ENCODE data around the gene PDGFB.

The PDGFB gene

DNA sequence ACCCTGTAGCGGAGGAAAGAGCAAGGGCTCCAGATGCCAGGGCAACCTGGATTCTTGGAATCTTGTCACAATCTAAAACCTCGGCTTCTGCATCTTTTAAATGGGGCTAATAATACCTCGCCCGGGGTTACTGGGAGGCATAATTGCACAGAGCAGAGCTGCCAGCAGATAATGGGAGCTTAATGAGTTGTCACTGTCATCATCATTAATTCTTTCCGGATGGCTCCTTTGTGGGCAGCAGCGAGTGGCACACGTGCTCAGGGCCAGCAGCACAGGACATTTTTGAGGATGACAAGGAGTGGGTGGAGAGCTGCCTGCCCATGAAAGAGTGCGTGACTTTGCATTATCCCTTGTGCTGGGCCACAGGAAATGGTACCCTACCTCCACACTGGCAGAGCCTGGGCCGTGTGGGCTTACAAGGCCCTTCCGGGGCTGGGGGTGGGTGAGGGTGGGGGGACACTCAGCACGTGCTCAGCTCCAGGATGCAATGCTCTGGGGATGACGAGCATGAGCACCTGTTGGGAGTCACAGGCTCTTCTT lies 5.7 kb downstream of the PDGFB start:
- DNase-seq, result no peak

DNA sequence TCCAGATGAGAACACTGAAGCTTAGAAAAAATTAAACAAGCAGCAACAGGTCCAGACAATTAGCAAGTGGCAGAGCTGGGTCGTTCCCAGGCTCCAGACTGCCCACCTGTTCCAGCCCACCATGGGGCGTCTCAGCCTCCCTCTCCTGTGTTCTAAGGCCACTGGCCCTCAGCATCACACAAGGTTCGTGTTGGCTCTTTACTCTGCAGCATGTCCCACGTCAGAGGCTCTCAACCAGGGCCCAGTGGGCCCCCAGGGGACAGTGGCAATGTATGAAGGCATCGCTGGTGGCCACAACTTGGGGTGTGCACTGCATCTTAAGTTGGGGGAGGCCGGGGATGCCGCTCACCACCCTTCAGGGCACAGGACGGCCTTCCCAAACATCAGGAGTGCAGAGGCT lies 6.2 kb downstream of the PDGFB start:
- DNase-seq, result no peak

DNA sequence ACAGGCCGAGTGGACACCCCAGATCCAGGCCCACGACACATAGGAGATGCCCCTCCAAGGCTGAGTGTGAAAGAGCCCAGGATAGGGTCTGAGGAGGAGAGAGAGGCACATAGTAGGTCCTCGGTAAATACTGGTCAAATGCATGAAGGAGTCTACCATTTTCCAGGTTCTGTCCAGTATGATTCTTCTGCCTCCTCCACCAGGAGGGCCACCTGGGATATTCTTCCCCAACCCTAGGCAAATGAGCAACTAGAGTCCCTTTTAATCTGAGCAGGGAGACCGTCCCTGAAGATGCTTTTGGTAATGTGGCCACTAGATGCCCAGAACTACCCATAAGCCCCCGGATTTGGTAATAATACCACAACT lies 6.7 kb downstream of the PDGFB start:
- DNase-seq, result no peak

DNA sequence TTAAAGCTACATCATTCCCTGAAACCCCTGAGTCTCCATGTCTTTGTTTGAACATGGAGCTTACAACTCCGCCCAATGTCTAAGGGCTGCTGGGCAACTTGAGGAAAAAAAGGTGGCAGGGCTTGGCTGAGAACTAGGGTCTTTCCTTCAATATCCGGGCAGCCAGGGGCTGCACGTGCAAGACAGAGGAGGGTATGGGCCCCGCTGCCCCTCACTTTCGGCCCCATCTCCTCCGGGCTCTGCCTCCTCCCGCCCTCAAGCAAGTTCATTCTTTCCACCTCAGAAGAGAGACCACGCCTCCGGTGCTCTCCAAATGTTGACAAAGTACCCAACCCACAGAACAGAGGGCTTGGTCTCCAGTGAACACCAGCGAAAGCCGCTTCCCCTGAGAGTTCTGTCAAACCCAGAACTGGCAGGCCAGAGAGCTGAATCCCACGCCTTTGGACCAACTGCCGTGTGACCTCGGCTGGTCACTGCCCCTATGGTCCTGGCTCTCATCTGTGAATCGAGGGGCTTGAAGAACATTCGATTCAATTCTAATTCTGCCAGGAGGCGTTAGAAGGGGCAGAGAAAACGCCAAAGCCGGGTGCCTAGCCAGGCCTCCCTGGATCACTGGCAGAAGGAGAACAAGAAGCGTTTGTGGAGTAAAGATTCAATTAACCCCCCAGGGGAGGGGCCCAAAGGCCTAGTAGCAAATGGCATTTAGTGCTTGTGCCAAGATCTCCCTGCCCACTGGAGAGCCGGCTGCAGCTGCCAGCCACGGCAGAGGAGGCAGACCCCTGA lies 7.3 kb downstream of the PDGFB start:
- no peak for DNase-seq

DNA sequence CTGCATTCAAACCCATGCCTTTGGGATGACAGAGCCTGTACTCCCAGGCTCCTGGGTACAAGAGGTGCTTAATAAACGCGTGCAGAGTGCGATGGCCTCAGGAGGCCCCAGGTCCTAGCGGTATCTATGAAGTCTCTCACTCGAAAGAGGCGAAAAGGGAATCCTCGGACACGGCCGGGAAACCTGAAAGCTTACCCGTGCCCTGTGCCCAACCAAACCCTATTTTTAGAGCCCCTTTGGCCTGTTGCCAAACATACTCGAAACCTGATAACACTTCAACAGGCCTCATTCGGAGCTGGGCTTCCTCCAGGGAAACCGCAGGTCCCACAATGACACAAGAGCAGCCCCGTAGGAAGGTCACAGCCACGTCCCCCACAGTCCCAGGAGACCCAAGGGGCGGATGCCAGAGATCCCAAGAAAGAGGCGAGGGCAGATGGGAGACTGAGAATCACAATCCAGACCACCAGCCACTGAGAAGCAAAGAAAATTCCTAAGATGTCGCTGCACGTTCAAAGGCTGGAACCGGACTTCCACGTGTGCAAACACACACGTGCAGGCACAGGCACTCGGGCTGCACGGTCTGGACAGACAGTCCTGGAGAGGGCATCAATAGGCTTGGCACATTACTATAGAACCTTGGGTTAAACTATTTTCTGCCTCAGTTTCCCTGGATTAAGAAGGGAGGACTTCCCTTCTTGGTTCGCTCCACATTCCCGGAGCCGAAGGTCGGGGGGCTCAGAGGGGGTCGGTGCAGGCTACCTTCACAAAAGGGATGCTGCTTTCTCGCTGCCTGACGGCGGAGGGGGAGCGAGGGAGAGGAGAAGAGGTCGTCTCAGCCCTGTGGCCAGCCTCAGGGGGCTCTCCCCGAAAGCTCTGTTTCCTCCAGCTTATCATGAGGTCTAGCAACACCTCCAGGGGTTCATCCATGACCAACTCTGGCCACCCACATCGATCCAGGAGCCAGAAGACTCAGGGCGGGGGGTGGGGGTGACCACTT lies 8.2 kb downstream of the PDGFB start:
- no peak for DNase-seq

DNA sequence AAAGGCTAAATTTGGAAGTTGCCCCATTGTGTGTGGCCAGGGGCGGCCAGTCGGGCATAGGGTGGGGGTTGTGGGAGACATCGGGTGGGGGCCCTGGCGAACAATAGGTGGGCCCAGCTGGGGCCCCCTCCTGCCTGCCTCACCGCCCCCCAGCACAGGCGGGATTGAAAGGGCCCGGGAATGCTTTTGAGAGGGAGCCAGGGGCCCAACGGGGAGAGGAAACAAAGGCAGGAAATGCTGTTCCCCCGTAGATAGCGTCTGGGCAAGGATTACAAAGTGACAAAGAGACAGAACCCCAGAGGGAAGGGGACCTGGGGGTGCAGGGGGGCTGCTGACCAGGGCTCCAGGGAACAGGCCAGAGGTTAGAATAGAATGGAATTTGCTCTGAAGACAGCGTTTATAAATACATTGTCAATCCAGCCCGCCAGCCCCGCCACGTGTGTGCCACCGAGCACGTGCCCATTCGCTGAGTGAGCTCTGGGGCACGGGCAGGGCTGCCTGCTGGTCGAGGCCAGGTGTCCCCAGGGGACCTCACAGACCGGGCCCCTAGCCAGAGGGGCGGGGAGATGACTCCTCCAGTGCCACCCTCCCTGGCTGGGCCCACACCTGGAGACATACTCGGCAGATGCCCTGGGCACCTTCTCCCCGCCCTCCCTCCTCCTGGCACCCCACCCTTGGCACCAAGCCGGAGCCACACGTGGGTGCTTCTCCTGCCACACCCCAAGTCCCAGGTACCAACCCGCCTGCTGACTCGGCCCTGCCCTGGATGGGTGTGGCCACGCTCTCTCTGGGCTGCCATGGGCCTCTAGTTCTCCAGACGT lies 9.7 kb downstream of the PDGFB start:
- DNase-seq, result no peak

DNA sequence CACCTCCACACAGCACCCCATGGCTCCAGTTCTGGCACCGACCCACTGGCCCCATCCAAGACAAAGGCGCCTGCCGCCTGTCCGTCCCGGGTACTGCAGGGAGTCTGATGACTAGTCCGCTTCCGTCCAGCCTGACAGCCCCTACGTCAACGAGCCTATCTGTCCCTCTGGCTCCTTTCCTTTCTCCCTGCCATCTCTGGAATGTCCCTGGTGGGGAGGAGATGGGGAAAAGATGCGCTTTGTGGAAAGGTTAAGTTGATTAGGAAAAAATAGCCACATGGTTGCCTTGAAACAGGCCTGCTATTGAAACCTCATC lies 10.4 kb downstream of the PDGFB start:
- DNase-seq, result no peak

DNA sequence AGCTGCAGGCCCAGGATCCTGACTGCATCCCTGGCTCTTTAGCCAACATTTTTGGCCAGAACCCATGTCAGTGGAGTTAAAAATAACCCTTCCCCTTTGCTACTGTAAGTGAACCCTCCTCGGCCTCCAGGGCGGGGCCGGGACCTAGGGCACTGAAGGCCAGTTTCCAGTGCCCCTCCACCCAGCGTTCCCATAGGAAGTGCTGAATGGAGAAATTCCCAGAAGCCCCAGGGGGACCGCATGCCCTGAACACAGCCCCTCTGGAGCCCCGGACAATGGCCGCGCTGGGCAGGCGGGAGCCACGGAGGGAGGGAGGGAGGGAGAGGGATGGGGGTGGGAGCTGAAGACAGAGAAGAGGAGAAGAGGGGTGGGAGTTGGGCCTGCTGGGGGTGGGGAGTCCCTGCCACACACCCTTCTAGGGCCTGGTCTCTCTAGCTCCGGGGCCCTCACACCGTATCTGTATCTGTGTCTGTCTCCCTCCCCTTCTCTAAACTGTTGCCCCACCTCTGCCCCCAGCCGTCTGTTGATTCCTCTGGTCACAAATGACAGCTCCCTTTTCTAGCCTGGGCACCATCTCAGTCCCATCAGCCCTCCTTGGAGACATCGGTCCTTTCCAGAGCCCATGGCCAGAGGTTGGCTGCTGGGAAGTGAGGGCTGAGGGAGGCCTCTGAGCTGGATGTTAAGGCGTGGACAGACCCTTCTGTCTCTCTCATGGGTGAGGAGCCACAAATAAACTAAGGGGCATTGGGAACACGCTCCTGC lies 10.9 kb downstream of the PDGFB start:
- no peak for DNase-seq

DNA sequence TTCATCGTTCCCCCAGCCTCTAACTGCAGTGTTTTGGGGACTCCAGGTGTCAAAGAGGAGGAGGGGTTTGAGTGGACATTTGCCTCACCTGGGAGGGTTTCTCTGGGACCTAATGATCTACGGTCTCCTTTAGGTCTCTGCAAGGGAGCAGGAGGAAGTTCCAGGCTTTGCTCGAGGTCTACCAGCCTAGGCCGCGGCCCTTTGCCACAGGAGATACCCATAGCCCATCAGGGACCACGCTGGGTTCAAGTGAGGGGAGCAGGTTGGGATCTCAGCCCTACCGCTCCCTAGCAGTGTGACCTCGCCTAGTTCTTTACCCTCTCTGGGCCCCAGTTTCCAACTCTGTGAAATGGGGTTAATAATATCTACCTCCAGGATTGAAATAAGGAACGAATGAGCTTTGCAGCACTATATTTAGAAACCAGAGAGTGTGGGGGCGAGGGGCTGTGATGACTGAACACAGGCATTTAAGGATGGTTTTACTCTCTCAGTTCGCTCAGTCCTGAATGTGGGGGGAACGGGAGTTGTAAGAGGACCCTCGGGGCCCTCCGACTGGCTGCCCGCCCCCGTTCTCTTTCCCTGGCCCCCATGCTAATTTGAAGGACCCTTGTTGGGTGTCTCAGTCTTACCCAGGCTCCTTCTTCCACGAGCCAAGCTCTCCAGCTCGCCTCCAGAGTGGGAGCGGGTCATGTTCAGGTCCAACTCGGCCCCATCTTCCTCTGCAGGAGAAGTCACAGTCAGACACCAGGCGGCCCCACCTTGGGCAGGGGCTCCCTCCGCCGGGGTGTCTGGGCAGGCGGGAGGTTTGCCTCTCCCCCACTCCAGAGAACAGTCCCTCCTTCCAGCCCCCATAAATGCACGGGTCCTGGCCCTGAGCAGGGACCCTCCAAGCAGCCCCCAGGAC lies 11.7 kb downstream of the PDGFB start:
- DNase-seq, result no peak

DNA sequence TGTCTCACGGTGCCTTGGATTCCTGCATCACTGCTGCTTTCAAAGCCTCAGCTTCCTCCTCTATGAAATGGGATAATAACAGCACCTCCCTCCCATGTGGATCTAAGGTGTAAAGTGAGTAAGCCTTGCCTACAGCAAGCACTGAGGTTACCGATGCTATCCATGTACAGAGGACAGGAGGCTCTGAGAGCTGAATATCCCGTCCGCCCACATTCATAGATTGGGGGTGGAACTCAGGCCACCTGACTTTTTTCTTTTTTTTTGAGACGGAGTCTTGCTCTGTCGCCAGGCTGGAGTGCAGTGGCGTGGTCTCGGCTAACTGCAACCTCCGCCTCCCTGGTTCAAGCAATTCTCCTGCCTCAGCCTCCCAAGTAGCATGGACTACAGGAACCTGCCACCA lies 12.5 kb downstream of the PDGFB start:
- DNase-seq, result no peak

DNA sequence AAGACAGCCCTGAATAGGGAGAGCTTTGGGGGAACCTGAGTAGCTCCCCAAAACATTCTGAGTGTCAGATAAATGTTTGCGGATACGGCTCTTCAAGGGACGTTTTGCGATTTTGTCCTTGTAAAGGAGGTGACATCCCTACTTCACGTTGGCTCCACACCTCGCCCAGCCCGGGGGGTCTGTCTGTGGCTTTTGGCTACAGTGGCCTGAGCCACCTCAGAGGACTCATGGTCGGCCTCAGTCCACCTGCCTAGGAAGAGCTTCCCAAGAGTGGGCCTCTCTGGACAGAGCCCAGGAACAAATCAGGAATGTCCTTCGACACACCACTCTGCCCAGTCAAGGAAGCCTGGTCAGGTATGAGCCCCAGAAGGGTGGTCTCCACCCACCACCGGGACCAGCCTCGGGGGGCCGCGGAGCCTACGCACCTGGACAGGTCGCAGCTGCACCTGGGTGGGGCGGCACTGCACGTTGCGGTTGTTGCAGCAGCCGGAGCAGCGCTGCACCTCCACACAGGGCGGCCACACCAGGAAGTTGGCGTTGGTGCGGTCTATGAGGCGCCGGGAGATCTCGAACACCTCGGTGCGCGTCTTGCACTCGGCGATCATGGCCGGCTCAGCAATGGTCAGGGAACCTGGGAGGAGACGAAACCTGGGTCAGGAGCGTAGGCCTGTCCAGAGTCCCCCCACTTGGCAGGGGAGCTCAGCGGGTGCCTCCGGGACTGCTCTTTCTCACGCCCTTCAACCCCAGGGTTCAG lies 13.4 kb downstream of the PDGFB start:
- no peak for DNase-seq

DNA sequence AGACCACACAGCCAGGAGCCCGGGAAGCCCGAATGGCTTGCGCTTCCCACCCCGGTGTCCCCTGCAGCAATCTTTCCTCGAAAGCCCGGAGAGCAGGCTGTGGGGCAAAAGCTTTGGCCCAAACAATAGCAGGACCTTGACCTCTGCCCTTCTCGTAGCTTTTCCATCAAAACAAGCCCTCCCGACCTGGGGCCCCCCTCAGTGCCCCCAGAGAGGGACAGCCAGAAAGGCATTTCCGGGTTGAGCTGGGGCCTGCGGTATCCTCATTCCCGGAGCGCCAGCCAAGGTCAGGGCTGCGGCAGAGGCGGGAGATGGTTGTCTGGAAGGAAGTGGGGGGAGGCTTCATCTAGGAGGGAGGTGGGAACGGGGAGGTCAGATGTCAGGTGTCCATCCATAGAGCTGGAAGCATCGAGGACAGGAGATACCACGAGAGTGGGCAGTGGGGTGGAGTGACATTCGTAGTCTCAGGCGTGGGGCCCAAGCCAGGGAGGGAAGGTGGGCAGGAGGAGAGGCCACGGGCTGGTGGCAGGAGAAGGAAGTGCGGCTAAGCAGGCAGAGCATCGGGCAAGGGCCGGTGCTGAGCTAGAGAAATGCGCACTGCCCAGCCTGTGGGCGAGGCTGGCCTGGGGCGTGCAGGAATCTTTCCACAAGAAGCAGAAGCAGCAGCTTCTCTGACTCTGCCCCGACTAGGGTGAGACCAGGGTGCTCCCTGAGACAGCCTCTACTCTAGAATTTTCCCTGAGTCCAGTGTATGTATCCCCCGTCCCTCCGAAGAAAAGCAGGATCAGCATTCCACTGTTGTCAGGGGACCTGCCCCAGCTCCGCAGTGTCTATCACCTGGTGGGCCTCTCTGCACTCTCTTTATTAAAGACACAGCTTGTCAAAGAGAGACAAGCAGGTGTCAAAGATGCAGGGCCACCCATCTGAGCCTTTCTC lies 14.3 kb downstream of the PDGFB start:
- no peak for DNase-seq

DNA sequence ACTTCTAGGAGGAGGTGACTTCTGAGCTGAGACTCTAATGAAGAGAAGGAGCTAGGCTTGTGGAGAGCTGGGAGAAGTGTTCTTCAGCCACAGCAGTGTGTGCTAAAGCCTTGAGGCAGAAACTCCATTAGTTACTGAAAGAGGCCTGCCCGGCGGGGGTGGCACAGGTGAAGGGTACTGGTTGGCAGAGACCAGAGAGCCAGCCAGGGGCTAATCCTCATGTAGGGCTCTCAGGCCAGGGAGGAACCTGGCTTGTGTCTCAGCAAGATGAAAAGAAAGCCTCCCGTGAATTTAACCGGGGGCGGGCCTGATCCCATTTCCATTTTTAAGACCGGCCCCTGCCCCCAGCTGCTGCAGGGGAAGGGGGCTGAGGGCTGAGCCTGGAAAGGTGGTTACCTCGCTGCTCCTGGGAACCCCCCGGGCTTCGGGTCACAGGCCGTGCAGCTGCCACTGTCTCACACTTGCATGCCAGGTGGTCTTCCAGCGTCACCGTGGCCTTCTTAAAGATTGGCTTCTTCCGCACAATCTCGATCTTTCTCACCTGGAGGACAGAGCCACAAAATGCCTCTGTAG lies 15.0 kb downstream of the PDGFB start:
- DNase-seq, result no peak

DNA sequence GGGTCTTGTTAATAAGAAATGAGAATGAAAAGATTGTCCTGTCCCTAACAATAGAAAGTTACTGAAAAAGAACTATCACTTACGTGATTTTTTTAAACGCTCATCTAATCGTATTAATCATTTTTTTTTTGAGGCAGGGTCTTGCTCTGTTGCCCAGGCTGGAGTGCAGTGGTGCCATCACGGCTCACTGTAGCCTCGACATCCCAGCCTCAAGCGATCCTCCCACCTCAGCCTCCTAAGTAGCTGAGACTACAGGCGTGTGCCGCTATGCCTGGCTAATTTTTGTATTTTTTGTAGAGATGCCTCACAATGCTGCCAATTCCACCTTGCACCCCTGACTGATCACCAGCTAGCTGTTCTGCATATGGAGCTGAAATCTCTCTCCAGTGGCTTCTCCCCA lies 15.7 kb downstream of the PDGFB start:
- DNase-seq, result no peak

DNA sequence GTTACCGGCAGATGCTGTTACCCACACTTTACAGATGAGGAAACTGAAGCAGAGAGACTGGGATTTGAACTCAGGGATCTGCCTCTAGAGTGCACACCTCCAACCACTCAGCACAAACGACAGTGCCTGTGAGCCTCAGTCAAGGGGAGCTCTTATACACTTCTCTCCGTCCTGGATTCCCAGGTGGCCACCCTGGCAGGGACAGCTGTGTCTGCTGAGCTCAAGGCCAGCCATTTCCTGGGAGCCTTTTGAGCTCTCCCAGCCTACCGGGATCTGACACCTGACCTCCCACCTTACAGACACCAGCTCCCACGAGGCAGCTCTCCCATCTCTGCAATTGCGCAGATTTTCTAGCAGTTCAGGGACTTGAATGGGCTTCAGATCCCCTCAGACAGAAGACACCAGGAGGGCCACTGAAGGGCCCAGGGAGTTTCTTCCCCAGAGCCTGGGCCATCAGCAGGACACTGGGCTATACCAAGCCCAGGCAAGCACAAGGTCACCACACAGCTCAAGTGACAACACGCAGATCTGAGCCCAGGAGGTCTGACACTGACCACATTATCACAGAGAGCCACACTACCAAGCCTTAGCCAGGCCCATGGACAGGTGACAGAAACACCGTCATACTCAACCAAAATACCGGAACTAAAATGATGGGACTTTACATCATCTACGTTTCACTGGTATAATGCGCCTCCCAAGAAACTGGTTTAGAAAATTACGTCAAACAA lies 17.1 kb downstream of the PDGFB start:
- DNase-seq, result no peak

DNA sequence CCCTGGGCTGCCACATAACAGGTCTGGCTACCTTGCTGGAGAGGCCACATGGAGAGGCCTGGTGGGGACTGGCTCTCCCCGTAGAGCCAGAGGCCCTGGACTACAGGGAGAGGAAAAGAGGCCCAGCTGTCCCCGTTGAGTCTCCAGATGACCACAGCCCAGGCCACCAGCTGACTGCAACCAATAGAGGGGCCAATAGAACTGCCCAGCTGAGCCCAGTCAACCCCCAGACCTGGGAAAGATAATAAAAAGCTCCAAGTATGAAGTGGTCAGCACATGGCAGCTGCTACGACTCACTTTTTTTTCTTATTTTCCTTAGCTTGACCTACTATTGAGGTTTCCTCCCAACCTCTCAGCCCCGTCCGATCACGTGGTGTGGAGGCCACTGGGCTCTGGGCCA lies 18.4 kb downstream of the PDGFB start:
- DNase-seq, result no peak

DNA sequence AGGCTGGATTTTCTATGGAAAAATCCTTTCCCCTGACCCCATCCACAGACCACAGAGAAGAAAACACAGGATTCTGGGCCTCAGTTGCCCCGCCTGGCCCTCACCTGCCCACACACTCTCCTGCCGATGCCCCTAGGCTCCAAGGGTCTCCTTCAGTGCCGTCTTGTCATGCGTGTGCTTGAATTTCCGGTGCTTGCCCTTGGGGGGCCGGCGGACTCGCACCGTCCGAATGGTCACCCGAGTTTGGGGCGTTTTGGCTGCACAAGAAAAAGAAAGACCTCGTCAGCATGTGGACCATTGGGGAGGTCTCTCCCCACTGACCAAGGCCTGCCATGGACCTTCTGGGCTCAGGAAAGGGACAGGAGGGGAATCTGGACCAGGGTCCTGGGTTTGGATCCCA lies 19.2 kb downstream of the PDGFB start:
- DNase-seq, result no peak

DNA sequence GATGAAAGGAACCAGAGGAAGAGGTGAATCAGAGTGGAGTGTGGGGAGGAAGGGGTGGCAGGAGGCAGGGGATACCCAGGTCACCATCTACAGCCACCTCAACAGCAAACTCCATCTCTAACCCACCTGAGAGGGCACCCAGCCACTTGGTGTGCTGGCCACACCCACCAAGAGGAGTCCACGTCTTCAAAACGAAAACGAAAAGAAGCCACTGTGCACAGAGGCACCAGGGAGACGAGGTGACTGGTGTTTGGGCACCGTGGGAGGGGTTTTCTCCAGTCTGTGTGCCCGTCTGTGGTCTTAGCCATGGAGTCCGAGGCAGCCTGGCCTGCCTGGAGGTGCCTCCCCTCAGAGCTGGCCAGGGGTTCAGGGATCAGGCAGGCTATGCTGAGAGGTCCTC lies 20.2 kb downstream of the PDGFB start:
- DNase-seq, result no peak
